Measurements from ENCODE around the gene MYBL2. TPM values are rescaled to one million over a fixed set of nuclear protein-coding genes. Genes with fewer than 3 reads are reported as not detected.
A peak's percentile ranks its signal among the peaks of the same experiment; 100 is the strongest.

Gene MYBL2
- total RNA-seq, 1 experiment from 2014 or later, result 77.7 TPM

- no peak for DNase-seq (ENCODE audit: low spot score)
Measured at GRCh38 chr20:43682446-43682845, 15.5 kb downstream of the MYBL2 start.

GRCh38 chr20:43686820-43687219 lies 19.9 kb downstream of the MYBL2 start:
- no peak for DNase-seq (ENCODE audit: low spot score)

- DNase-seq (ENCODE audit: low spot score), result no peak
Measured at GRCh38 chr20:43689165-43689564, 22.3 kb downstream of the MYBL2 start.

- DNase-seq (ENCODE audit: low spot score), result no peak
Measured at GRCh38 chr20:43690943-43691598, 24.2 kb downstream of the MYBL2 start.

- peak; percentile 57 for DNase-seq (ENCODE audit: low spot score)
Measured at GRCh38 chr20:43691928-43692524, 25.1 kb downstream of the MYBL2 start.

- no peak for DNase-seq (ENCODE audit: low spot score)
Measured at GRCh38 chr20:43694763-43695162, 27.8 kb downstream of the MYBL2 start.

GRCh38 chr20:43695571-43695970 lies 28.7 kb downstream of the MYBL2 start:
- DNase-seq (ENCODE audit: low spot score), result no peak

- DNase-seq (ENCODE audit: low spot score), result no peak
Measured at GRCh38 chr20:43699941-43700565, 33.1 kb downstream of the MYBL2 start.

- no peak for DNase-seq (ENCODE audit: low spot score)
Measured at GRCh38 chr20:43700627-43701026, 33.7 kb downstream of the MYBL2 start.

GRCh38 chr20:43702502-43702901 lies 35.6 kb downstream of the MYBL2 start:
- no peak for DNase-seq (ENCODE audit: low spot score)

GRCh38 chr20:43710370-43711044 lies 43.6 kb downstream of the MYBL2 start:
- no peak for DNase-seq (ENCODE audit: low spot score)

- no peak for DNase-seq (ENCODE audit: low spot score)
Measured at GRCh38 chr20:43711098-43711654, 44.3 kb downstream of the MYBL2 start.

- no peak for DNase-seq (ENCODE audit: low spot score)
Measured at GRCh38 chr20:43715044-43715443, 48.1 kb downstream of the MYBL2 start.

GRCh38 chr20:43715511-43715910 lies 48.6 kb downstream of the MYBL2 start:
- DNase-seq (ENCODE audit: low spot score), result no peak

GRCh38 chr20:43716123-43716522 lies 49.2 kb downstream of the MYBL2 start:
- DNase-seq (ENCODE audit: low spot score), result no peak

GRCh38 chr20:43716757-43717615 lies 50.1 kb downstream of the MYBL2 start:
- DNase-seq (ENCODE audit: low spot score), result no peak

- DNase-seq (ENCODE audit: low spot score), result no peak
Measured at GRCh38 chr20:43717616-43717995, 50.7 kb downstream of the MYBL2 start.

- no peak for DNase-seq (ENCODE audit: low spot score)
Measured at GRCh38 chr20:43720007-43720406, 53.1 kb downstream of the MYBL2 start.

GRCh38 chr20:43721097-43721428 lies 54.1 kb downstream of the MYBL2 start:
- DNase-seq (ENCODE audit: low spot score), result no peak

- DNase-seq (ENCODE audit: low spot score), result no peak
Measured at GRCh38 chr20:43721429-43722152, 54.7 kb downstream of the MYBL2 start.

- no peak for DNase-seq (ENCODE audit: low spot score)
Measured at GRCh38 chr20:43722153-43722505, 55.2 kb downstream of the MYBL2 start.

Measured in A172 (cell line).